Stimulated activated CD4-positive, alpha-beta T cell treated with anti-CD3 and anti-CD28 coated beads, TNF-alpha, amount 100 ng/mL, for 1 hour (primary cell): ENCODE results near the gene LGR4.
"Not testable (repeated sequence)": the region's sequence is repeated elsewhere in the genome, so short reads cannot be mapped to it uniquely, and the experiment has no call there.

Experiments
- DNase-seq, 3 donors: peaks; one replicate each; pipeline ENCODE4 v3.0.0-alpha.2; 2020; ENCODE audit warnings: low read depth in 3 of 3, low spot score in 1 of 3

LGR4 gene

GRCh38 chr11:27352781-27353180, 119.8 kb downstream of the LGR4 start:
- DNase-seq = no peak

GRCh38 chr11:27350511-27350910, 122.1 kb downstream of the LGR4 start:
- DNase-seq = no peak

GRCh38 chr11:27349919-27350318, 122.7 kb downstream of the LGR4 start:
- DNase-seq = no peak

- no peak for DNase-seq
Measured at GRCh38 chr11:27348340-27348873, 124.2 kb downstream of the LGR4 start.

GRCh38 chr11:27347359-27348339, 124.9 kb downstream of the LGR4 start:
- DNase-seq = no peak

- DNase-seq = no peak
Measured at GRCh38 chr11:27339941-27340340, 132.6 kb downstream of the LGR4 start.

- not testable (repeated sequence) for DNase-seq
Measured at GRCh38 chr11:27334764-27335163, 137.8 kb downstream of the LGR4 start.

GRCh38 chr11:27331981-27332380, 140.6 kb downstream of the LGR4 start:
- DNase-seq = no peak

- DNase-seq = no peak
Measured at GRCh38 chr11:27330633-27331270, 141.8 kb downstream of the LGR4 start.

- DNase-seq = no peak
Measured at GRCh38 chr11:27329867-27330632, 142.5 kb downstream of the LGR4 start.

GRCh38 chr11:27328614-27329013, 144.0 kb downstream of the LGR4 start:
- no peak for DNase-seq

- not testable (repeated sequence) for DNase-seq
Measured at GRCh38 chr11:27327064-27327463, 145.5 kb downstream of the LGR4 start.

- not testable (repeated sequence) for DNase-seq
Measured at GRCh38 chr11:27322196-27322595, 150.4 kb downstream of the LGR4 start.

- not testable (repeated sequence) for DNase-seq
Measured at GRCh38 chr11:27321340-27321739, 151.2 kb downstream of the LGR4 start.

- no peak for DNase-seq
Measured at GRCh38 chr11:27319072-27319471, 153.5 kb downstream of the LGR4 start.

GRCh38 chr11:27317751-27318150, 154.8 kb downstream of the LGR4 start:
- DNase-seq = no peak
